Measurements from ENCODE around the gene DENND6B.
"Not testable (repeated sequence)": the region's sequence is repeated elsewhere in the genome, so short reads cannot be mapped to it uniquely, and the experiment has no call there.

Gene DENND6B

GRCh38 chr22:50286701-50287318 lies 40.0 kb downstream of the DENND6B start:
- DNase-seq (ENCODE audit: low spot score) = no peak

GRCh38 chr22:50286275-50286674 lies 40.5 kb downstream of the DENND6B start:
- DNase-seq (ENCODE audit: low spot score) = no peak

- no peak for DNase-seq (ENCODE audit: low spot score)
Observed at GRCh38 chr22:50285568-50286229, 41.1 kb downstream of the DENND6B start.

GRCh38 chr22:50284479-50284878 lies 42.3 kb downstream of the DENND6B start:
- no peak for DNase-seq (ENCODE audit: low spot score)

- no peak for DNase-seq (ENCODE audit: low spot score)
Observed at GRCh38 chr22:50283821-50284220, 43.0 kb downstream of the DENND6B start.

- DNase-seq (ENCODE audit: low spot score) = no peak
Observed at GRCh38 chr22:50282361-50283155, 44.3 kb downstream of the DENND6B start.

GRCh38 chr22:50281957-50282356 lies 44.9 kb downstream of the DENND6B start:
- no peak for DNase-seq (ENCODE audit: low spot score)

- no peak for DNase-seq (ENCODE audit: low spot score)
Observed at GRCh38 chr22:50281384-50281760, 45.4 kb downstream of the DENND6B start.

GRCh38 chr22:50280708-50281383 lies 46.0 kb downstream of the DENND6B start:
- no peak for DNase-seq (ENCODE audit: low spot score)

GRCh38 chr22:50280022-50280707 lies 46.6 kb downstream of the DENND6B start:
- no peak for DNase-seq (ENCODE audit: low spot score)

- DNase-seq (ENCODE audit: low spot score) = no peak
Observed at GRCh38 chr22:50278956-50279619, 47.7 kb downstream of the DENND6B start.

- no peak for DNase-seq (ENCODE audit: low spot score)
Observed at GRCh38 chr22:50278461-50278860, 48.4 kb downstream of the DENND6B start.

- DNase-seq (ENCODE audit: low spot score) = no peak
Observed at GRCh38 chr22:50277761-50278160, 49.1 kb downstream of the DENND6B start.

GRCh38 chr22:50276143-50276542 lies 50.7 kb downstream of the DENND6B start:
- peak; percentile 66 for DNase-seq (ENCODE audit: low spot score)

- no peak for DNase-seq (ENCODE audit: low spot score)
Observed at GRCh38 chr22:50275181-50276055, 51.4 kb downstream of the DENND6B start.

- DNase-seq (ENCODE audit: low spot score) = no peak
Observed at GRCh38 chr22:50274771-50275170, 52.0 kb downstream of the DENND6B start.

GRCh38 chr22:50274311-50274710 lies 52.5 kb downstream of the DENND6B start:
- DNase-seq (ENCODE audit: low spot score) = no peak

- not testable (repeated sequence) for DNase-seq (ENCODE audit: low spot score)
Observed at GRCh38 chr22:50273781-50274180, 53.0 kb downstream of the DENND6B start.

- DNase-seq (ENCODE audit: low spot score) = not testable (repeated sequence)
Observed at GRCh38 chr22:50273352-50273751, 53.5 kb downstream of the DENND6B start.

- no peak for DNase-seq (ENCODE audit: low spot score)
Observed at GRCh38 chr22:50272044-50272802, 54.6 kb downstream of the DENND6B start.
